HG03196 (cell line): Measurements from ENCODE around the gene FRMPD4.

Source experiments
- ATAC-seq: cut with Tn5 transposase; IDR thresholded peaks from one replicate; pipeline ENCODE4 v1.9.1; 2021; ENCODE audit not compliant: unreplicated experiment

Gene FRMPD4

DNA sequence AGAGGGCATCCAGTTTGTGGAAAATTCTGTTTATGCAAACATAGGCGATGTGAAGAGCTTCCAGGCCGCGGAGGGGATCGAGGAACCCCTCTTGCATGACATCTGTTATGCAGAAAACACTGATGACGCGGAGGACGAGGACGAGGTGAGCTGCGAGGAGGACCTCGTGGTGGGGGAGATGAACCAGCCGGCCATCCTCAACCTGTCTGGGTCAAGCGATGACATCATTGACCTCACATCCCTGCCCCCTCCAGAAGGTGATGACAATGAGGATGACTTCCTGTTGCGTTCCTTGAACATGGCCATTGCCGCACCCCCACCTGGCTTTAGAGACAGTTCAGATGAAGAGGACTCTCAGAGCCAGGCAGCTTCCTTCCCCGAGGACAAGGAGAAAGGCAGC, 578.3 kb downstream of the FRMPD4 start:
- ATAC-seq = no peak

DNA sequence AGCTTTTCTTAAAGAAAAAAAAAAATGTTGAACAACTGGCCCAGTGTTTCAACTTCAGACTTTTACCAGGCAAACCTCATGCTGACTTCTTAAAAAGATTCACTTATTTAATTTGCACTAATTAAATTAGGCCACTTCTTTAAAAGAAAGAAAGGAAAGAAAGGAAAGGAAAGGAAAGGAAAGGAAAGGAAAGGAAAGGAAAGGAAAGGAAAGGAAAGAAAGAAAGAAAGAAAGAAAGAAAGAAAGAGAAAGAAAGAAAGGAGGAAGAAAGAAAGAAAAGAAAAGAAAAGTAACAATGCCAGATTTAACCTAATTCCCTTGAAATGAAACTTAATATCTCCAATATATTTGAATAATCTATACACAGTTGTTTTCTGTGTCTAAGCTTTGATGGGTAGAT, 581.6 kb downstream of the FRMPD4 start:
- no peak for ATAC-seq

DNA sequence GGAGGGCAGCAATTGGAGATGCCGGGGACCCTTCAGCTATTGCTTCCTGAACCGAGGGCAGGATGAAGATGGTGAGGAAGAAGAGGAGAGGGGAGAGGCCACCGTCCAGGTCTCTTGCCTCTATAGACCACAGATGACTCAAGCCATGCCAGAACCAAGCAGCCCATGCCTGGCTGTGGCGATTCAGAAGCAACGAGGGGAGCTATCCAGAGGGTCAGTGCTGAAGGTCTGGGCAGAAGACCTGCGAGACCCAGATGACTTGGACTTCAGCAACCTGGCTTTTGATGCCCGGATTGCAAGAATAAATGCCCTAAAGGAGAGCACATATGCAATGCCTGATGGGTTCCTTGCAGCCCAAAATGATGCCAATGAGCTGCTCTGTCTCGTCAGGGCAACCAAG, 582.8 kb downstream of the FRMPD4 start:
- ATAC-seq = no peak

DNA sequence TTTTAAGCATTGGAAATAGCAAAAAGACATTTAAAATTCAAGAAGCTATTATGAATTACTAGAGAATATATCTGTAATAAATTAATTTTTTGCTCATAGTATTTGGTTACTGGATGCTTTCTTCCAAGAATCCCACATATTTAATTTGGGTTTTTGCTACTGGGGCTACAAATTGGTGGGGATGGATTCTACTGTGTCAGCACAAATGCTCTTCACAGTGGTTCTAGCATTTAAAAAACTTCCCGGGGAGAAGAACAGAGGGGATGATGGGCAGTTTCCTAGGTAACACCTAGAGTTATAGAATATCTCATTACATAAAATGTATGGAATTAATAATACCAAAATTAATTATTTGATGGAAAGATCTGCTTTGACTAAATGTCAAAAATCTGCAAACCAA, 584.0 kb downstream of the FRMPD4 start:
- no peak for ATAC-seq

DNA sequence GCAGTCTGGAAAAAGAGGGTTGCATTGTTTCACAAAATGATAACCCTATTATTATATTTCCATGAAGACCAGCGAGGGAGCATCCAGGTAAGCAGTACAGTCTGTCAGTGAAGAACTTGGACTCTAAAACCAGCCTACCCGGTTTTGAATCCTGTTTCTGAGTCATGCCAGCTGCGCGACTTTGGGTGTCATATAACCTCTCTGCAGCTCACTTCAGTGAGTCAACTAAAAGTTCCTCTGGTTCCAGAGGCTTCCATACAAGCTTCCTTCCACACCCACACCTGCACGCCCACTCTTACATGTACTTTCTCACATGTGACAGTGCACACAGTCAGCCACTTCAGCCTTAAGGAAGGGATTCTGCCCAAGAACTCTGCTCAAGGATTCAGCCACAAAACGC, 603.1 kb downstream of the FRMPD4 start:
- ATAC-seq = no peak

DNA sequence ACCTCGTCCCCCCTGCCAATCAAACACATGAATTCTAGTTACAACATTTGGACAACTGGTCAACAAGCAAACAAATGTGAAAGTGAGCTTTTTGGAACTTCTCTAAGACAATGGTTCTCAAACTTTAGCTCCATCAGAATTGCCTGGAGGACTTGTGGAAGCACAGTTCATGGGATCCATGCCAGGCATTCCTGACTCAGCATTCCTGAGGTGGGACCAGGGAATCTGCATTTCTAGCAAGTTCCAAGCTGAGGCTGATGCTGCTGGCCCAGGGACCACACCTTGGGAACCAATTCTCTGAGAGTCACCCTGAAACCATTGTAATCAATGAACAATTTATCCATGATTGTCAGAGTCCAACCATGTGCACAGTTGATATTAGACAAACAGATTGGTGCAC, 609.2 kb downstream of the FRMPD4 start:
- no peak for ATAC-seq

DNA sequence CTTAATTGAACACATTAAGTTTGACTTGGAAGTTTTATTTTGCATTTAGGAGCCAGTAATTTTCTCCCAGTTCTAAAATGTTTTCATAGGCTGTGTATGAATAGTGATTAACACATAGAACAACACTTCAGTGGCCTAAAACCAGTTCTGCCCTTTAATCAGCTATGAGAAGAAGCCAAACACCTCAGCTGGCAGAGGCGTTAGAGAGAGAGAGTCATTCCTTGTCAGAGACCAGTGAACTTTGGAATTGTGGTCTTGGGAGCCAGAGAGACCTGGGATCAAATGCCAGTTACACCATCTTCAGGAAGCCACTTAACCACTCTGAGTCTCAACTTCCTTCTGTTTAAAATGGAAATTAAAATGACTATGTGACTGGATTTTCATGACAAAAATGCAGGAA, 613.6 kb downstream of the FRMPD4 start:
- no peak for ATAC-seq

DNA sequence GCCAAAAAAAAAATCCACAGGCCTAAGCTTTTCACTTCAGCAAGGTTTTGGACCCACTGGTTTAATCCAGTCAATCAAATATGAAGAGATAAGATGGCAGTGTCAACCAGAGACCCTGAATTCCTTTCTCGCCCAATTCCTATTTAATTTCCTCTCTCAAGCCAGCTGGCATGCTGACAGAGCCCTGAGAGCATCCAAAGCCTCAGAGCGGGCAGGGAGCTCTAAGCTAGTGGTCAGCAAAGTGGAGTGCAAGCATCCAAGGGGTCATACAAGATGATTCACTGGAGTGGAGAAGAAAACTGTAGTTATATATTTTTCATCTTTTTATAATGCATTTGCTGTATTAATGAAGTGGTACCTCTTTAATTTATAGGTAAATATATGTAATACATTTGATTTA, 615.1 kb downstream of the FRMPD4 start:
- no peak for ATAC-seq

DNA sequence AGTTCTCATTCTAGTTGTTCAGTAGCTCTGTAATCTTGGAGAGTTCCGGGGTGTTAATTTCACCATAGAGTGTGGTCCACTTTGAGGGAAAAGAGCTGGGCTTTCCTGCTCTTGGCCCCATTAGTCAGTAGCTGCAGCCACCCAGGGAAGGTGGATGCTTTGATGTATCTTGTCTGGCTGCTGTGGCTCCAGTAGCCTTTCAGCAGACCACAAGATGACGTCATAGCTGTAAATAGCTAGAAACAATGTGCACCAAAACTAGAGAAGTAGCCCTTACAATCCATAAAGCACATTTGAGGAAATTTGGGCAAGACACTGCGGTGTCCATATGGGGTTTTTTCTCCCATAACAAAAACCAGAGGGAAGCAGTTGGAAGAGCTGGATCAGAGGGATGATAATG, 620.0 kb downstream of the FRMPD4 start:
- no peak for ATAC-seq

DNA sequence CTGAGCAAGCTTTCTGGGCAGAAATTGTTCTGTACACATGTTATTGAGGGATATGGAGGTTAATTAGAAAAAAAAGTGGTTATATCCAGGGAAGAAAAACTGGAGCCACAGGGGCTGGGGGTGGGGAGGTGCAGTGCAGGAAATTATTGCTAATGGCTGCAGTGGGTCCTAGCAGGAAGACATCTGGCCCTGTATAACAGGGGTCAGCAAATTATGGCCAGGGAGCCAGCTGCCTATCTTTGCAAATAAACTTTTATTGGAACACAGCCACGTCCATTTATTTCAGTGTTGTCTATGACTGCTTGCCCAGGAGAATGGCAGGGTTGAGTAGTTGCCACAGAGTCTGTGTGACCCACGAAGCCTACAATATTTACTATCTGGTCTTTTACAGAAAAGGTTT, 629.6 kb downstream of the FRMPD4 start:
- no peak for ATAC-seq

DNA sequence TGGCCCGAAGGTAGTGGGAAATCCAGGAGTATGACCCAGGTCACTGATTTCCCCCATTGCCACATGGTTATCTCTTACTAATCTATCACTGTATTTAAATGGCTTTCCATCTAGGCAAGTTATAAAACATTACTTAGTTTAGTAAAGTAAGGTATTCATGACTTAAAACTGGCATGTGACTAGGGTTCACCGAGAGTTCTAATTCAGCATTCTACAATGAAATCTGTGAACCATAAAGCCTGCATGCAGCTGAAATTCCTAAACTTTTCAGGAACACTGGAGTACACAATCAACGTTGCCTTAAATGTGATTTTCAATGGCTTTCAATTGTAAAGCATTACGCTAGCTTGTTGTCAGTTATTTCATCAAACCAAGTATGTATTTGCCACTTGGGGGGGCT, 630.2 kb downstream of the FRMPD4 start:
- ATAC-seq = no peak

DNA sequence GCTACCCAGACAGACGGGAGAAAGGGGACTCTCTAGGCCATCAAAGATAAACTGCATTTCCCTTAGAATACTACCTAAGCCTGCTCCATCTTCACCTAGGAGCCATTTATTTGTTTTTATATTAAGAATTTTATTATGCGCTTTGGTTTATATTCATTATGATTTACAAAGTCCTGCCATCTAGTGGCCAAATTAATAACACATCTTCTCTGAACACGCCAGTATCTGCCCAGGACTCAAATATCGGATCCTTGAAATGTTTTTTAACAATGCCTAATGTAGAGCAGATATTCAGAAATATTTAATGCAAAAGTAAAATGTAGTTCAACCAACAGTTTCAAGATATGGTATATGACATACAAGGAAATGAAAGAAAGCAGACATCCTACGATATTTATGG, 632.2 kb downstream of the FRMPD4 start:
- ATAC-seq = no peak

DNA sequence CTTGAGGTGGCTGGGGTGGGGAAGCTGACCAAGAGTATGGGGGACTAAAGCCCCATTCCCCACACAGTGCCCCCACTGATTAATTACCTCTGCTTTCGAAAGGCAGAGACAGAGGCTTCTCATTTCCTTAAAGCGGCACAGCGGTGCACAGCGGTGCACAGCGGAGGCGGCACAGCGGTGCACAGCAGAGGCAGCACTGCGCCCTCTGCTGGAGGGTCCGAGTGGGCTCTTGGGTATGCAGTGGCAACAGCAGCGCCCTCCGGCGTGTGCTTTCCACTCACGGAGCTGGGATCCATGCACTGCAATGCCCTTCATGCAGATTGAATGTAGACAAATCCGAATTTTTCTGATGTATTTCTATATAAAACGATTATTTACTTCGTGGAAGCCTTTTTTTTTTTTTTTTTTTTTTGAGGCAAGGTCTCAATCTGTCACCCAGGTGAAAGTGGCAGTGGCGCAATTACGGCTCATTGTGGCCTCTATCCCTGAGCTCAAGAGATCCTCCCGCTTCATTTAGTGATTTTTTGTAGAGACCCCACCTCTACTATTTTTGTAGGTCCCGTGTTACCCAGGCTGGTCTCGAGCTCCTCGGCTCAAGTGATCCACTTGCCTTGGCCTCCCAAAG, 633.3 kb downstream of the FRMPD4 start:
- peak; percentile 93 for ATAC-seq
